ENCODE results near the gene FGF3.

- TF ChIP-seq CTCF (IDR thresholded peaks at IDR 0.05) (no peak), POLR2AphosphoS5 (IDR thresholded peaks at IDR 0.05) (no peak)
Measured at GRCh38 chr11:69828971-69829344, 9.7 kb upstream of the FGF3 start.
